Myocyte (in vitro differentiated cells): ENCODE data around the gene NAMPT. TPM values are rescaled to one million over a fixed set of nuclear protein-coding genes. Genes with fewer than 3 reads are reported as not detected.

ENCODE experiments used
- total RNA-seq: library from RNA; depleted of rRNA; stranded (reverse); fragments of >200 nt; gene quantifications from 2 replicates; pipeline ENCODE4 v1.2.3, GENCODE V29; 2014

NAMPT gene
- total RNA-seq, 1 donor from 2014 or later, result 163 TPM

Other genes starting within 250 kb of the NAMPT start
- 72.0 and 76.2 TPM in 2 replicates for gene SYPL1, start 172.7 kb downstream of the NAMPT start, total RNA-seq